NCI-H748 (cell line): ENCODE results near the gene OOSP1.
"Not testable (repeated sequence)": the region's sequence is repeated elsewhere in the genome, so short reads cannot be mapped to it uniquely, and the experiment has no call there.

Source experiments
- DNase-seq: peaks from one replicate; lab custom pipeline; 2025; ENCODE audit not compliant: unreplicated experiment; lab: John Stamatoyannopoulos, UW

The OOSP1 gene

GRCh38 chr11:59960502-59961381 is 22.5 kb downstream of the OOSP1 start:
- no peak for DNase-seq

- no peak for DNase-seq
Observed at GRCh38 chr11:59962107-59962482, 23.9 kb downstream of the OOSP1 start.

GRCh38 chr11:59963733-59964132 is 25.5 kb downstream of the OOSP1 start, which contains the start of gene OOSP4A:
TSS of gene OOSP4A (plus strand) at chr11:59964033. CDS start at chr11:59964033, 0 bp downstream.
- DNase-seq, result no peak

GRCh38 chr11:59965424-59965823 is 27.2 kb downstream of the OOSP1 start:
- DNase-seq, result no peak

- no peak for DNase-seq
Observed at GRCh38 chr11:59966201-59966600, 28.0 kb downstream of the OOSP1 start.

GRCh38 chr11:59967677-59968394 is 29.6 kb downstream of the OOSP1 start:
- no peak for DNase-seq

- no peak for DNase-seq
Observed at GRCh38 chr11:59968395-59968783, 30.2 kb downstream of the OOSP1 start.

GRCh38 chr11:59973097-59973496 is 34.9 kb downstream of the OOSP1 start:
- no peak for DNase-seq

- no peak for DNase-seq
Observed at GRCh38 chr11:59981106-59981770, 43.0 kb downstream of the OOSP1 start.

GRCh38 chr11:59982037-59982436 is 43.8 kb downstream of the OOSP1 start:
- DNase-seq, result not testable (repeated sequence)

- no peak for DNase-seq
Observed at GRCh38 chr11:59983212-59983611, 45.0 kb downstream of the OOSP1 start.

GRCh38 chr11:59984368-59984767 is 46.1 kb downstream of the OOSP1 start:
- DNase-seq, result no peak

GRCh38 chr11:59990421-59990820 is 52.2 kb downstream of the OOSP1 start:
- DNase-seq, result no peak

GRCh38 chr11:59992425-59992824 is 54.2 kb downstream of the OOSP1 start:
- DNase-seq, result no peak

- no peak for DNase-seq
Observed at GRCh38 chr11:59997800-59998199, 59.6 kb downstream of the OOSP1 start.

- DNase-seq, result no peak
Observed at GRCh38 chr11:59999691-60000090, 61.5 kb downstream of the OOSP1 start.

- no peak for DNase-seq
Observed at GRCh38 chr11:60003729-60004128, 65.5 kb downstream of the OOSP1 start.

GRCh38 chr11:60005360-60005759 is 67.1 kb downstream of the OOSP1 start:
- DNase-seq, result no peak
